ENCODE data around the gene LTB4R.
A peak's percentile ranks its signal among the peaks of the same experiment; 100 is the strongest.

Gene LTB4R

DNA sequence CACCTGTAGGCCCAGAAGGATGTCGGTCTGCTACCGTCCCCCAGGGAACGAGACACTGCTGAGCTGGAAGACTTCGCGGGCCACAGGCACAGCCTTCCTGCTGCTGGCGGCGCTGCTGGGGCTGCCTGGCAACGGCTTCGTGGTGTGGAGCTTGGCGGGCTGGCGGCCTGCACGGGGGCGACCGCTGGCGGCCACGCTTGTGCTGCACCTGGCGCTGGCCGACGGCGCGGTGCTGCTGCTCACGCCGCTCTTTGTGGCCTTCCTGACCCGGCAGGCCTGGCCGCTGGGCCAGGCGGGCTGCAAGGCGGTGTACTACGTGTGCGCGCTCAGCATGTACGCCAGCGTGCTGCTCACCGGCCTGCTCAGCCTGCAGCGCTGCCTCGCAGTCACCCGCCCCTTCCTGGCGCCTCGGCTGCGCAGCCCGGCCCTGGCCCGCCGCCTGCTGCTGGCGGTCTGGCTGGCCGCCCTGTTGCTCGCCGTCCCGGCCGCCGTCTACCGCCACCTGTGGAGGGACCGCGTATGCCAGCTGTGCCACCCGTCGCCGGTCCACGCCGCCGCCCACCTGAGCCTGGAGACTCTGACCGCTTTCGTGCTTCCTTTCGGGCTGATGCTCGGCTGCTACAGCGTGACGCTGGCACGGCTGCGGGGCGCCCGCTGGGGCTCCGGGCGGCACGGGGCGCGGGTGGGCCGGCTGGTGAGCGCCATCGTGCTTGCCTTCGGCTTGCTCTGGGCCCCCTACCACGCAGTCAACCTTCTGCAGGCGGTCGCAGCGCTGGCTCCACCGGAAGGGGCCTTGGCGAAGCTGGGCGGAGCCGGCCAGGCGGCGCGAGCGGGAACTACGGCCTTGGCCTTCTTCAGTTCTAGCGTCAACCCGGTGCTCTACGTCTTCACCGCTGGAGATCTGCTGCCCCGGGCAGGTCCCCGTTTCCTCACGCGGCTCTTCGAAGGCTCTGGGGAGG is at the start of gene LTB4R:
TSS of gene LTB4R (plus strand) at position 857 of the 959 bp plus-strand sequence. CDS start 4,150 bp downstream, outside the sequence.
- peak; percentile 65 for DNase-seq

DNA sequence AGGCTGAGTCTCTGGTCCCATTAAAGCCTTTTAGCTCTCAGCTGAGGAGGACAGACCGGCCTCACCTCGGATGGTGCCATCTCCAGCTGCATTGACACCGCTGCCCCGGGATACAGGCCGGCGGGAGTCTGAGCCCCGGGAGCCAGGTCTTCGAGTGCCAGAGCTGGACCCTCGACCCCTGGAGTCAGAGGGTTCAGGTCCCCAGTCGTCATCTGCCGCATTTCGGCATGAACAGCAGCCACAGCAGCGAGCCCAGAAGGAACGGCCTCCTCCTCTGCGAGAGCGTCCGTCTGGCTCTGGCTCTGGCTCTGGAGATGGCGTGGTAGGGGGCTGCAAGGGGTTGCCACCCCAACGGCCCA is 49.4 kb upstream of the LTB4R start:
- DNase-seq, result no peak

- DNase-seq, result no peak
Measured at GRCh38 chr14:24262821-24263733, 48.2 kb upstream of the LTB4R start, which contains the start of gene TGM1. TGM1 (minus strand) TSS chr14:24263177; CDS start chr14:24262352, 825 bp downstream.

GRCh38 chr14:24263848-24264247 is 47.5 kb upstream of the LTB4R start:
- DNase-seq, result no peak

GRCh38 chr14:24264298-24264697 is 47.0 kb upstream of the LTB4R start:
- DNase-seq, result no peak

DNA sequence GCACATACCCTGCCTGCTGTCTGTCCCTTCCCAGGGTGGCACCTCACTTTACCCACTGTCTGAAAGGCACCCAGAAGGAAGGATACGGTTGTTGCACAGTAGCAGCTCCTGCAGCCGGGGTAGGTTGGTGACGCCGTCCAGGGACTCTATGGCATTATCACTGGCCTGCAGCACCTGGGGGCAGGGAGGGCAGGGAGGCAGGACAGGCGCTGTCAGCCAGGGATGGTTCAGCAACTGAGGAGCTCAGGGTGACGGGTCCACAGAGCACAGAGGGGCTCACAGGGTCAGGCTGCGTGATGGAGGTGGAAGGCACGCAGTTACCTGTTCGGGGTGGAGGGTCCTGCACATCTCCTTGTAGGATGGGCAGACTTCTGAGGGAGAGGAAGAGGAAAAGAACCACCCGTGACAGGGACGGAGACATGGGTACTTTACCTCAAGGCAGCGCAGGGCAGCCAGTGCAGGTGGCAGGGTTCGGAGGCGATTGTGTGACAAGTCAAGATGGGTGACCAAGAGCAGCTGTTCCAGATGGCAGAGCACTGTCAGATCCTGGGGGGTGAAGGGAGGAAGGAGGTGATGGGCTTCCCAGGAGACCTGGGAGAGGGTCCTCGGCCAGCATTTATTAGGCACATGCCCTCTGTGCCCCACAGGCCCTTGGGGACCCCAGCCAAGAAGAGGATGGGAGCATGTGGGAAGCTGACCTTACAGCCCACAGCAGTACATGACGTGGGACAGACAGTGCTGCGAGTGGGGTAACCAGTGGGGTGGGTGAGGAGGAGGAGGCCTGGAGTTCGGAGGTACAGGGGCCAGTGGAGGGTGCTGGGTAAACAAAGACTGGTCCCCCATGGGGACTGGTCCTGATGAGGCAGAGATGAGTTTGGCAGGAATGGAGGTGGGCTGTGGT is 44.7 kb upstream of the LTB4R start:
- no peak for DNase-seq

DNA sequence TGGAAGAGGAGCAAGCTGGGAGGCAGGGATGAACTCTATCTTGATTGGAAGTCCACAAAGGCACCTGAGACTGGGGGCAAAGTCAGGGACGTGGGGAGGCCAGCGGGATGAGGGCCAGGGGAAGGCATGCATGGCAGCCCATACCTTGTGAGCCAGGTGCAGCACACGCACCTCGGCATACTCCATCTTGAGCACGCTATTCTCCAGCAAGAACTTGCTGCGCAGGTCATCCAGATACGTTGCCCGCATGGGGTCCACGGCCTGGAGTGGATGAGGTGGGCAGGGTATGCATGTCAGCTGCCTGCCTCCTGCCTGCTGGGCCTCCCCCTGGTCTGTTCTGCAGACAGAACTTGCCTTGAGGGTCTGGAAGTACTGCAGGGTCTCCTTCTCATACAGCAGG is 43.8 kb upstream of the LTB4R start:
- no peak for DNase-seq

DNA sequence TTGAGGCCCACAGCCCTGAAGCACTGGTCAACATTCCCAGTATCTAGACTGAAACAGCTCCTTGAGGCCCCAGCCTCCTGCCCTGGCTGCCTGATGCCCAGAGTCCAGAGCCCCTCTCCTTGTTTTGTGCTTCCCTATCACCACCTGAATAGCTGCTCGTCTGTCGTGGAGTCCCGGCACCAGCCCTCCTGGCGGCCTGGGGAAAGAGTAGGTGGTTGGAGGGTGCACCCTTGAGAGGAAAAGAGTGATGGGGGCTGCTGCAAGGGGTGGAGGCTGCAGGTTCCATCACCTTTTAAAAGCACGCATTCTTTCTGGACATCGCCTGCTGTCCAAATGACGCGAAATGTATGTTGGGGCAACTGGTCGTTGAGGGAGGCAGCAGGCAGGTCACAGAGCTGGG is 43.1 kb upstream of the LTB4R start:
- no peak for DNase-seq

- DNase-seq, result no peak
Measured at GRCh38 chr14:24269368-24269767, 41.9 kb upstream of the LTB4R start.

GRCh38 chr14:24269910-24270536 is 41.3 kb upstream of the LTB4R start:
- no peak for DNase-seq

DNA sequence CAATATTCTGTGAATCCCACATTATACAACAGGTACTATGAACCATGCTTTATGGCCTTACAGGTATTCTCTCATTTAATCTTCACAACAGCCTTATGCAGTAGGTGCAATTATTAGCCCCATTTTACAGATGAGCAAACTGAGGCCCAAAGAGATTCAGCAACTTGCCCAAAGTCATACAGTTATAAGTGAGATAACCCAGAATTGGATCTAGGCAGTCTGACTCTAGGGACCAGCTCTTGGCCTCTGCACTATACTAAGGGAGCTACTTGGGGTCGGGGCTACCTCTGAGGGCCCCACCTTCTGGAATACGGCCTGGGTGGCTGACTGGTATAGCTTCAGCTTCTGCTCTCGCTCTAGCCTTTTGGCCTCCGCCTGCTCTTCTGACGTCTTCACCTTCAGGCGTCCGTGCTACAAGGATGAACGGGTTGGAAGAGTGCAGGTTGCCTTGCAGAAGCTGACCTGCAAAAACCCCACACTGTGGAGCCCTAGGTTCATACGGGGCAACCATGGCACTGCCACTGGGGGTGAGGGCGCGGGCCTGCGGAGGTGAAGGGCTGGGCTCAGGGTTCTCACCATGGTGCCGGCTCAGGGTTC is 40.7 kb upstream of the LTB4R start:
- no peak for DNase-seq

DNA sequence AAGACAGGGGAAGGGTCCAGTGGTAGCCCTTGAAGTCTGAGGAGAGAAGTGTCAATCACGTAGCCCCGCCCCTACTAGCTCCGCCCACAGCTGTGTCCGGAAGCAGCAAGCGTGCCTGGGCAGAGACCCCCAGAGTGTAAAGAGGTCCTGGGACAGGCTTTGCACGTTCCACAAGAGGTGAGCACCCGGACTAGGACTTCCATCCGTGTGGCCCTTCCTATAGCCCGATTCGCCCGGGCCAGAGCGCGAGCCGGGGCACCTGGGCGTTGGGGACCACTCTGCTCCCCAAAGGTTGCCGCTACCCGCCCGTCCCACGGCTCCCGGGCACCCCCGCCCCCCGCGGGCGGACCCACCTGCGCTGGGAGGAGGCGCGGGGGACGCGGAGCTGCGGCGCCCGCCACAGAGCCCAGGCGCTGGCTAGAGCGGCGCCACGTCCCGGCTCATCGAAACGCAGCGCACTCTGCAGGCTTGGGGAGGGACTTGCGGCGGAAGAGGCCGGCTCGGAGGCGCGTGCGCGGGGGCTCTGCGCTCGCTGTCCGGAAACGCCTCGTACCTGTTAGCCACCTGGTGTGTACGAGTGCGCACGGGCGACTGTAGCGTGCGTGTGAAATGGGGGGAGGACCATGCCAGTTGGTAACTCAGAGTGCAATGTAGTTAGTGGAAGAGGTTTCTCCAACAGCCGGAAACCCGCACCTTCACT is 40.0 kb upstream of the LTB4R start, which contains the start of gene RABGGTA:
TSS of gene RABGGTA (minus strand) at position 464 of the 700 bp plus-strand sequence. CDS start 482 bp downstream, outside the sequence.
- peak; percentile 81 for DNase-seq

DNA sequence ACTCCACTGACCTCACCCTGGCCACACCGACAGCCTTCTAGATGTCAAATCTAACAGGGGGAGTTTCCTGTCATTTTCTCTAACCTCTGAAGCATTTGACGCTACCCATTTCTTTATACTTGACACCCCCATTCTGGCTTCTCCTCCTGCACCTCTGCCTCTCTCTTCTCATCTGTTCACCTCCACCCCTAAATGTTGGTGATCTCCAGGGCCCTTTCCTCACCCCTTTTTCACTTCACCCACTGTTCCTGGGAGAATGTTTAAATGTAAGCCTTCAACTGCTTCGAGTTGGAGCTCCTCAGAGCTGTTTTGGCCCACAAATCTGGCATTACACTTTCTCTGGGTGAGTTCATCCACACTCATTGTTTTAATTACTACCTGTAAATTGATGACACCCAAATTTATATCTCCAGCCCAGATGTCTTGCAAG is 39.5 kb upstream of the LTB4R start:
- no peak for DNase-seq

DNA sequence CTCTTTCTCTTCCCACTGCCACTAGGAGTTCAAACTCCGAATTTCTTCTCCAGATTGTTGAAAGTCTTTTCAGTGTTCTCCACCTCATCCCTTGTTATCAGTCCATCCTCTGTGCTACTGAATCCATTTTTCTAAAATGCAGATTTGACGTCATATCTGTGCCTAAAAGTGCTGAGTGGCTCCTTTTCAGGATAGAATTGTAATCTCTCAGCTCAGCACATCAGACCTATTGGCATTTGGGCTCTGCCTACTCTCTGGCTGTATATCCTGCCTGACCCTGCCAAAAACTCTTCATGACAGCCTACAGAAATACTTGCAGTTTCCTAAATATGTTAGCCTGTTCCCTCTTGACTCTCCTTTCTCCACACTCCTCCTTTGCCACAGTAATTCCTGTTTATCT is 38.8 kb upstream of the LTB4R start:
- DNase-seq, result no peak

DNA sequence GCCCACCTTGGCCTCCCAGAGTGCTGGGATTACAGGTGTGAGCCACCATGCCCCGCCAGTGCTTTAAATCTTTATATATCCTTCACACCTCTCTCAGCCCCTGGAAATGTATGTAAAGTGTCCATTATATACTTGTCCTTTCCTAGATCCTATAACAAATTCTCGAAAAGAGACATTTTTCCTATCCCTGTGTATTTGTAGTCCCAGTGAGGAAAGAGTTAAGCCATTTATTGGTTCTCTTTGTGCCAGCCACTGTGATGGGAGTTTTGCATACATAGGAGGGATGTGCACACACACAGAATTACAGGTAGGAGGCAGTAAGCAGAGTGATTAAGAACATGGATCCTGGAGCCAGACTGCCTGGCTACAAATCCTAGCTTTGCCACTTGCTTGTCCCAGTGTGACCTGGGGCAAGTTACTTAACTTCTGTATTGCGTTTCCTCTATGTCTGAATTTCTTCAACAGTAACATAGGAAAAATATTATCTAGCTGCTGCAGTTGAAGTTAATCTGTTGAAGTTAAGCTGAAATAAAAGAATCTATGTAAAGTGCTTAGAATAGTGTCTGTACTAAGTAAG is 37.8 kb upstream of the LTB4R start:
- DNase-seq, result no peak

DNA sequence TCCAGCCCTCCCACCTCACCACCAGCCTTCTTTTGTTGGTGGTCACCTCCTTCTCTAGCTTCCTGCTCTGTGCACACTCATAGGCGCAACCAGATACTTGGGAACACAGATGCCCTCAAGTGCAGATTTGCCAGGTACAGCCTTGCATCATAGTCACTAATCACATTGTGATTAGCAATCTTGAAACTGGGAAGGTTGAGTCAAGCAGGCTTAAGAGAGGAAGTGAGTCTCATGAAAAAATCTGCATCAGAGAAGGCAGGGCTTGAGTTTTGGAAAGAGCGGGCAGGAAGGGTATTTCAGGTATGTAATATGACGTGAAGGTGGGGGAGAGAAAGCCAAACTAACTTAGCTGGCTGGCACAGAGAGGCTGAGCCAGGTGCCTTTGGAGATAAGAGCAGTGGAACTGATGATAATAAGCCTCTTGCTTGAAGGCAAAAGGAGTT is 37.2 kb upstream of the LTB4R start:
- DNase-seq, result no peak

DNA sequence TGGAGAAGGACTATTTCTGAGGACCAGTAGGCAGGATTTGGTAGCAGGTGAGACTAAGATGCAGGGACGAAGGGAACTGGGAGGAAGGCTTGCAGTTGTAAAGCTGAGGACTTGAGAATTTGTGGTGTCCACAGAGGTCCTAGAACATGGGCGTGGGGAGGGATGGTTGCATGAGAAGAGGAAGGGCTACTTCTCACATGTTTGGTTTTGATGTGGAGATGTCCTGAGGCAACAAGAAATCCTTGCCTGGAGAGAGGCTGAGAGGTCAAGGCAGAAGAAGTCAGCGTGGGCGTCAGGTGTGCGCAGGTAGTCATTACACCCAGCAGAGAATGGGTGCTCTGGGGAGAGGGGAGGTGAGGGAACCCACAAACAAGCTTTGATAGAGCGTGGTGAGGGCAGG is 34.2 kb upstream of the LTB4R start:
- no peak for DNase-seq

- peak; percentile 79 for DNase-seq
Measured at GRCh38 chr14:24277606-24278321, 33.5 kb upstream of the LTB4R start.

- DNase-seq, result no peak
Measured at GRCh38 chr14:24278424-24278823, 32.9 kb upstream of the LTB4R start.

Data from GDM1 (cell line).